ENCODE data around the gene VIPR1.

DNA sequence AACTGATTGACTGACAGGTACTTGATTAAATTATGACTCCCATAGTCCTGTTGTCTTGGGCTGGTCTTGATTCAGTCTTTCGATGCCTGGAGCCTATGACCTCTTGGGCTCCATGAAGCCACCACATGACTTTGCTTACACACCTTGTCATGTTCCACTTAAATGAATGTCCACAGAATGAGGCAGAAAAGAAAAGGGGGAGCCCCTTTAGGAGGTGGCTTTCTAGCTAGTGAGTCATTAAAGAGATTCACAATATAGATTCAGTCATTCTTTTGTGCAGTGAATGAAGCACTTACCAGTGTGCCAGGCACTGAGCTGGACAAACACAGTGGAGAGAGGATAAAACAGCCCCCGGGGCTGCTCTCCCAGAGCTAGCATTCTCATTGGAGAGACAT is 17.1 kb downstream of the VIPR1 start:
- no peak for TF ChIP-seq CTCF (IDR thresholded peaks at IDR 0.05)
- no peak for TF ChIP-seq POLR2A (IDR thresholded peaks at IDR 0.05)

Measured in thyroid gland (tissue), 4 donors.